GM18868 (cell line): ENCODE results near the gene DLG2.
A peak's percentile ranks its signal among the peaks of the same experiment; 100 is the strongest.

Experiments
- ATAC-seq: cut with Tn5 transposase; IDR thresholded peaks from one replicate; pipeline ENCODE4 v1.9.1; 2021; ENCODE audit warnings: mild to moderate bottlenecking, moderate library complexity; ENCODE audit not compliant: unreplicated experiment

DLG2 gene

DNA sequence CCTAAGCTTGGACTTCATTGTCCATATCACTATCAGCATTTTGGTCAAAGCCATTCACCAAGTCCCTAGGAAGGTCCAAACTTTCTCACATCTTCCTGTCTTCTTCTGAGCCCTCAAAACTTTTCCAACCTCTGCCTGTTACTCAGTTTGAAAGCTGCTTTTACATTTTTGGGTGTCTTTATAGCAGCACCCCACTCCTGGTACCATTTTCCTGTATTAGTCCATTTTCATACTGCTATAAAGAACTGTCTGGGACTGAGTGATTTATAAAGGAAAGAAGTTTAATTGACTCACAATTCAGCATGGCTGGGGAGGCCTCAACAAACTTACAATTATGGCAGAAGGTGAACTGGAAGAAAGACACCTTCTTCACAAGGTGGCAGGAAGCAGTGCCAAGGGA lies 1624.0 kb downstream of the DLG2 start:
- ATAC-seq = no peak

DNA sequence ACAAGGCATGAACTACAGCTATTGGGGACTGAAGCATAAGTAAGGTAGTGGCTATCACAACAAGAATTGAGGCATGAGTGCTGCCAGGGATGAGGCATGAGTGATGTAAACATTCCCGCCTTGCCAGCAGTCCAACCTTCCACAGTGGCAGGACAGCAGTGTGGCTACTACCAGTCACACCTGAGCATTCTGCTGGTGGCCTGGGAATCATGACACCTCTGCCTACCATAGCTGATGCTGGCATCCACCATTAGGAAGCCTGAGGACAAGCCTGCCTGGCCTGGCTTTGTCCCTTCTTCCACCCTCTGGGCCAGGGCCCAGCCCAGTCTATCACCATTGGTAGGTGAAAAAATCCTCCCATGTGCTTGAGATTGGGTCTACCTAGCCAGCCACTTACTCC lies 1628.2 kb downstream of the DLG2 start:
- no peak for ATAC-seq

DNA sequence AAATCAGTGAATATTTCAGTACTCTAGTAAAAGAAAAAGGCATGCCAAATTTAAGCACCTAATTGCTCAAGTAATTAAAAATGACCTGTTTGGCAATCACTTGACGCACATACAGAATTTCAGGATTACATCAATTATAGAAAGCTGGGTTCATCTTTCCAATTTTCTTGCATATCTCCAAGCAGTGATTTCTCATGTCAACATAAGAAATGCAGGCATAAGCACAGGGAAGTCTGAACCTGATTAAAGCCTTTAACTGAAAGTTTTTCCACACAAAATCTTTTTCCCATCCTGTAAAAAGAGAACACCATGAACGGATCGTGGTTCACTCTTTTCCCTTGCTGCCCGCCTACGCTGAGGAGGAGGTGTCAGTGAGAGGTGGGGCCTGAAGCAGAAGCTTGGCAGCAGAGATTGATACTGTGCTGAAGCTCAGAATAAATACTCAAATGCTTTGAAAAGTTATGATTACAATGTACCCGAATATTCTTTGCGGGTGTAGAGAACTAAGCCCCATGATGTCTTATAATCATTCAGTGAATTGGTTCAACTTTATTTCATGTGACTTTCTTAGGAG lies 1636.9 kb downstream of the DLG2 start:
- no peak for ATAC-seq

DNA sequence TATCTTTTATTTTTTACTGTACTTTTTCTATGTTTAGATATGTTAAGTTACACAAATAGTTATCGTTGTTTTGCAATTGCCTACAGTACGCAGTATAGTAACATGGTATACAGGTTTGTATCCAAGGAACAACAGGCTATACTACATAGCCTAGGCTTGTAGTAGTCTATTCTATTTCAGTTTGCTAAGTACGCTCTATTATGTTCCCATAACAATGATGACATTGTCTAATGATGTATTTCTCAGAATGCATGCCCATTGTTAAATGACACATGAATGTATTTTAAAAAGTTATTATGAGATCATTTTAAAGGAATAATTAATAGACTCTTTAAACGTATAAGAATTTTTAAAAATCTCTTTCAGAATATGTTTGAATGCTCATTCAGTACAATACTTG lies 1644.3 kb downstream of the DLG2 start:
- no peak for ATAC-seq

DNA sequence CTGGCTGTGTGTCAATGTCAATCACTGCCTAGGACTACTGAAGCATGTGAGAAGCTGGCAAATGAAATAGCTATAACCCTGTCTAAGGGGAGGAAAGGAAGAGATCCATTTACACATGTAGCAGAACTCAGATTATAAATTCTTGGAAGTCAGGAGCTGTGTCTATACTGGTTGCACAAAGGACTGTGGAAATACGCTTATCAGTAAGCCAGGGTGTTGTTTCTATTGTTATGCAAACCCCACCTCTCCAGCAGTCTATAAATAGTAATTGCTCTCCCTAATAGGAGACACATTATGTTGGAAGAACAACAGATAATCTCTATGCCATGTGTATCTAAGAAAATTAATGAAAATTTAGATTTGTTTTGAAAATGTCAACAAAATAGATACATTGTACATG lies 1647.6 kb downstream of the DLG2 start:
- no peak for ATAC-seq

DNA sequence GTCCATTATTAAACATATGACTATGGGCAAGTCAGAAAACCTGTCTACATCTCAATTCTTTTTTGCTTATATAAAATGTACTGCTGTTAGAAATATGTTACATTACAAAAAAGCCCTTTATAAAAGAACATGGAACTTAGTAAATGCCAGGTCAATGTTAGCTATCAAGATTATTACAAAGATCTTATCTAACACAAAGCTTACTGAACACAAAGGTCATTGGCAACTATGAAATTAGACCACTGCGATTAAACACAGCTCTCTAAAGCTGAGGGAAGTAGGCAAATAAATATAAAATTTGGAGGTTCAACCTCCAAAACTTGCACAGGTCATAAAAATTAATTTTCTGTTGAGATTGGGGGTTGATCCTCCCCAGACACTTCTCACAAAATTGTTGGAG lies 1648.2 kb downstream of the DLG2 start:
- no peak for ATAC-seq

DNA sequence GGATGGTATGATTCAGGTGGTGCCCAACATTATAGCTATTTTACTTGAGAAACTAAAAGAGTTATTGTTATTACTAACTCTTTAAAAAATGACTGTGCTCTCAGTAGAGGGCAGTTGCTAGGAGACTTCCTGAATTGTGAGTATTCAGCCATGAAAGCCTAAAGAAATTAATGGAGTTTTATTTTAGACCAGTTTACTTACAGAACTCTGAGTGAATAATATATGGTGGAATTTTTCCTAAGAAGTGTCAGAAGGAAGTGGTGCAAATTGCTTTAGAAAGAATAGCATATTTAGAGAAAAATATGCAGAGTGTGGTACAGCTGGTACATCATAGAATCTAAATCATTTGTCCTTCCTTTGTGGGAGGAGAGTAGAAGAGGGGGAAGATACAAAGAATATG lies 1651.1 kb downstream of the DLG2 start:
- ATAC-seq = peak; percentile 39

DNA sequence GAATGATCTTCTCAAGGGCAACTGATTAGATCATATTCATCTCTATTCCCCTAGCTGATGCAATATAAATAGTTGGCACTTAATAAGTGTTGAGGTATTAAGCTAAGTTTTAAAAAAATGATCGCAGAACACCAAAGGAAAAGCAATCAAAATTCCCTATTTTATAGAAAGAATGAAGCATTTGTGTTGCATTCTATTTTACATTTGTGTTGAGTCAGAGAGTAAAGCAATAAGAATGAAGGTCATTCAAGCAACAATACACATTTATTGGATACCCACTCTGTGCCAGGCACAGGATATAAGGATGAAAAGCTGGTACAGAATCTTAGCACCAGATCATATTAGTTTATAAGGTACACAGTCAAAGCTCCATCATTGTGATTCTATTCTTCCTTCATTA lies 1654.6 kb downstream of the DLG2 start:
- ATAC-seq = no peak

DNA sequence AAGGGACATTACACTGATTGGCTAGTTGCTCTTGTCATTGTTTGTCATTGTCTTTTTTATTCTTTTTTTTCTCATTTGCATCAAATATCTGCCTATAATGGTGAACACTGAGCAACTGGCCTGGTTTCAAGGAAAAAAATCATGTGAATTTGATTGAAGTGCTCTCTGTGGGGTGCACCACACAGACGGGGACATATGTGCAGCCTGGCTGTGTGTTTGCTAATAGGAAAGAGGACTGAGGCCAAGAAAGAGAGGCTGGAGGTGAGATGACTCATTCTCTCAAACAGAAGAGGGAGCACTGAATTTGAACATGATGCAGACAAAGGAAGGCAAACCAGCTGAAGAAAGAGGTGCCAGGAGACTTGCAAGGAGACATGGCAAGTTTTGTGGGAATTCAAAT lies 1656.1 kb downstream of the DLG2 start:
- peak; percentile 35 for ATAC-seq

DNA sequence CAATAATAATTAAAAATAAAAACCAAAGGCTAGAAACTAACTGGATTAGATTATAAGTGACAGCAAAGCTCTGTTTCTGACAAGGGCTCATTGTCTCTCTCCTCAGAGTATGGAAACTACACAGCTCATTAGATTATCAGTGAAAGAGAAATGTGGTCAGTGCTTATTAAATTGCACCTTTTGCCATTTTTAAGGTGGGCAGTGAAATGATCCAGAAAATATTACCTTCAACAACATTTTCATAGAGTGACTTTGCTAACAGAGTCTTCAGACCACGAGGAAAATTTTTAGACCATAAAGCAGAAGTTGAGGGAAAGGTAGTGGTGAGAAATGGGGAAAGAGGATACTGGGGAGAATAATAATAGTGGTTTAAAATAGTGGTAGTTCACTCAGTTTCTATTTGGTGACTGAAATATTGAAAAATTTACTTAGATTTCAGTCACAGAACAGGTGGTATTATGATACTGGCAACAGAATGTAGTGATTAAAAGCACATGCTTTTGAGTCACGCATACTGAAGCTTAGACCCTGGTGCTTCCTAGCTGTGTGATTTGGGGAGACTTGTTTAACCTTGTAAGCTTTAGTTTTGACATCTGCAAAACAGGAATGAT lies 1657.0 kb downstream of the DLG2 start:
- peak; percentile 84 for ATAC-seq

DNA sequence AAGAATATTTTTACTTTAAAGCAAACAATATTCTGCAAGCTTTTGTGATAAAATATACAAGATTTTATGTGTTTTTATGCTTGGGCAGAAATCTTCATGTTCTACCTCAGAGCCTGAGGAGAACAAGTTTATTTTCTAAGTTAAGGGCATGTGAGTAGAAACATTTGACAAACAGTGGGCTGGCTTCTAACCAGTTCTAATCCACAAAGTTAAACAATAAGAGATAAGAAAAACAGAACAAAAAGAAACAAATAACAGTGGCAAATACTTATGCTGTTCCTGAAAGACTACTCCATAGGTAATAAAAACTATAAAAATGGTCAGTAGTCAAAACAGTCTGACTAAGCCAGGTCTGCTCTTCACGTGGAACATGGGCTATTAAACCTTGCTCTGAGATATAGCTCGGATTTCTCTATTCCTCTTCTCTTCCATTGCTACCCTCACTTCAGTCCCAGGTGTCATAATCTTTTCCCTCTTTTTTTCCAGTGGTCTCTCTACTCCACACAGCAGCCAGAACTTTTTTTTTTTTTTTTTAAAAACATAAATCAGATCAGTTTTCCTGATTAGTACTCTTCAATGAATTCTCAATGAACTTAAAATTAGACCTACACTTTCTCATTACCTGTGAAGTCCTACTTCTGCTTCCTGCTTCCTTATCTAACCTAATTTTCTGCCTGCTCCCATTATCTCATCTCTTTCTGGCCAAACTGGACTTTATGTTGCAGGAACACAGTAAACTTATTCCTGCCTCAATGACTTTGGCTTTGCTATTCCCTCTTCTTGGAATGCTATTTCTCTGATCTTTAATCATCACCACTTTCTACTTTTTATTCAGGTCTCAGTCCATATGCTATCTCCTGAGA lies 1669.9 kb downstream of the DLG2 start:
- ATAC-seq = no peak

DNA sequence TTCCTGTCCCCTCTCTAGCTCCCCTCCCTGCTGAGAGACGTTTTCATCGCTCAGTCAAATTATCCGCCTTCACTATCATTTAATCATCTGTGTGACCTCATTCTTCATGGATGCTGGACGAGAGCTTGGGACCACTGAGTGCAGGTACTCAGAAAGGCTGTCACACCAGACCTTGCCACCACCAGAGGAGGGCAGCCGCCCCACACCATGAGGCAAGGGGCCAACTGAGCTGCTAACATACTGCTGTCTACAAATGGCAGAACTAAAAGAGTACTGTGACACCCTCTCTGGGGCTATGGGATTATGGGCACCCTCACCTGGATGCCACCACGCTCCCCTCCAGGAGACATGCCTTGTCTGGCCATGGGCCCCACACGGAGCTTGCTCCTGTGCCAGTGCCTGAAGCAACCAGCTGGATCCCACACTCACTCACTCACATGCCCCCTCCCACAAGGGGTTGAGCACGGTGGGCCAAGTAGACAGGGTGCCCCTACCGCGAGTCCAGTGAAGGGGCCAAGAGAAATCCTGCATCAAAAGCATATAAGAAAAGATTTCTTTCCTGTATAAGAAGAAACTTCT lies 1670.9 kb downstream of the DLG2 start:
- ATAC-seq = no peak

DNA sequence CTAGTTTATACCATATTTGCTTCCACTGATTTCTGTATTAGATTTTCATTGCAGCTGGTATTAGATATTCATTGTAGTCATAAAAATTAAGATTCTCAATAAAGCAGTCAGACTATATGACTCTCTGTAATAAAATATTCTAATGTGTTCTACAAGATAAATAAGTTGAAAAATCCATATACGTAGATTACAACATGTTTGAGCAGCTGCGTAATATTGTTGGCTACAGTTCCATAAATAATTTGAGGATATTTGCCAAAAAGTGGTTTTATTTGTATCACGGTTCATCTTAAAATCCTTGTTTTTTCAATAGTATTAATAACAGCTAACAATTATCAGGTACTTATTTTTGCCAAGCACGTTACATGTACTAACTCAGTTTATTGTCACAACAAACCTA lies 1672.4 kb downstream of the DLG2 start:
- ATAC-seq = no peak

DNA sequence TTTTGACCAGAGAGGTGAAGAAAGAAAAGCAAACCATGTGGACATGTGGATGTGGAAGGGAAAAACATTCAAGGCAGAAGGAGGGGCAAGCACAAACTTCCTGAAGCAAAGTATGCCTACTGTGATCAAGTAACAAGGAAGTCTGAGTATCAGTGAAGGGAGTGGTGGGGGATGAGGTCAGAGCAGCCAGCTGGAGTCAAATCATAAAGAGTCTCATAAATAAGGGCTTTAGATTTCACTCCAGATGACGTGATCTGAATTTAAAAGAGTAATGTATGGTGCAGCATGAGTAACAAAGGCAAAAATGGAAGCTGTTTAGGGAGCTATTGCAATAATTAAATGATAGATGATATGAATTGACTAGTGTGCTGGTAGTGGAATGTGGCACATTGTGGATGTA lies 1675.6 kb downstream of the DLG2 start:
- ATAC-seq = no peak

DNA sequence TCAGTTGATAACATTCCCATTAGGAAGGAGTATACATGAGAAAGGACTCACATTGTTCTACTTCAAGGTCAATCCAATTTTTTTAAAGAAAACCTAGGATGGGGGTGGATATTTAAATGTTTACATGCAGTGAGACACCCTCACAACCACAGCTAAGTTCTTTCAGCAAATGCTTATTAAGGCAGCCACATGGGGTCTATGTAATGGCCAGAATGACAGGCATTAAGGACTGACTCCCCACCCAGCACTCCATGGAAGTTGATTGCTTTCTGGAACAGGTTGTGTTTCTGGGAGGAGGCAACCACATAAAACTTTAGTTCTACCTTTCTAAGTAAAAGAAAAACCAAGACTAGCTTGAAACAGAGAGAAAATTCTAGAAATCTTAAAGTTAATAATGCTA lies 1678.9 kb downstream of the DLG2 start:
- no peak for ATAC-seq

DNA sequence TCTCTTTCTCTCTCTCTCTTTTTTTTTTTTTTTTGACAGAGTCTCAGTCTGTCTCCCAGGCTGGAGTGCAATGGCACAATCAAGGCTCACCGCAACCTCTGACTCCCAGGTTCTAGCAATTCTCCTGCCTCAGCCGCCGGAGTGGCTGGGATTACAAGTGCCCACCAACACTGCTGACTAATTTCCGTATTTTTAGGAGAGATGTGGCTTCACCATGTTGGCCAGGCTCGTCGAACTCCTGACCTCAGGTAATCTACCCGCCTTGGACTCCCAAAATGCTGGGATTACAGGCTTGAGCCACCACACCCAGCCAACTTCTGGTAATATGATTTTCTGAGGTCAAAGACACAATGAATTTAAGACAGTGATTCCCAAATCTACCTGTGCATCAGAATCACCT lies 1681.2 kb downstream of the DLG2 start:
- no peak for ATAC-seq

DNA sequence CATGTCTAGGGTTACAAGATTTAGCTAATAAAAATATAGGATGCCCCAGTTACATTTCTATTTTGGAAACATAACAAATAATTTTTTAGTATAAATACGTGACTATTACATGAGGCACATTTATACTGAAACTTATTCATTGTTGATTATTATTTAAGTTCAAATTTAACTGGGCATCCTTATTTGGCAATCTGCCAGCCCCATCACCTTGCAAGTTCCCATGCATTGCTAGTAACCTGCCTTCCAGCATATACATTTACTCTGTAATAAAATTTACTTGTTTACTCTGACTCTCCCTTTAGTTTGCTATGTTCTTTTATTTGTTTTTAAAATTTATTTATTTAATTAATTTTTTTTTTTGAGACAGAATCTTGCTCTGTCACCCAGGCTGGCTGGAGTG lies 1686.1 kb downstream of the DLG2 start:
- no peak for ATAC-seq

DNA sequence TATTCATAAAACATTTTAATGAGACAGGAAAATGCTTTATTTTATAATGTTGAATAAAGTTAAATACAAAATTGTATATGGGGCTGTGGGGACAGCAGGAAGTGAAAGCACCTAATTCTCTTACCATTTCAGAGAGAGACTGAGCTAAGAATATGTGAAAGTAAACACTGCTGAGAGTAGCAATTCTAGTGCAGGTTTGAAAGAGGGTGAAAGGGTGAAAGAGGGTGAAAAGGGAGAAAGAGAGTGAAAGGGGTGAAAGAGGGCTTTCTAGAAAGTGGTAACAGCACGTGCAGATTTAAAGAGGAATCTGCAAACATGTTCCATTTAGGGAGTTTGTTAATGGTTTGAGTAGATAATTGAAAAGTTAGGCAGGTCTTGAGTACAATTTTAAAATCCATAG lies 1689.0 kb downstream of the DLG2 start:
- peak; percentile 87 for ATAC-seq

DNA sequence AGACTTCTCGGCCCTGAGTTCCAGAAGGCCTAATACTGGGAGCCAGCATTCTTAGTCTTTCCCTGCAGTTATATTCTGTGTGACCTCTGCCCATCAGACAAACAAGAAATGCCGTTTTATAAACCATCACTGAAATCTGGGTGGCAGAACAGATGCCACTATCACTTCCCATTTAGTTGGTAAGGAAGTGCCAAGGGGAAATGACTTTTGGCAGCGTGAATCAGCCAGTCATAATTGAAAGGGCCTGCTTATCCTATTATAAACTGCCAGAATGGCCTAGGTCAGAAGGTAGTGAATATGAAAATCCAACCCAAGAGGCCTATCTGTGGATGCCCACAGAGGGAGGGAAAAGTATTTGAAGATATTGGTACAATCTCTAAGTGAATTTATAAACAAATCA lies 1694.1 kb downstream of the DLG2 start:
- ATAC-seq = no peak

DNA sequence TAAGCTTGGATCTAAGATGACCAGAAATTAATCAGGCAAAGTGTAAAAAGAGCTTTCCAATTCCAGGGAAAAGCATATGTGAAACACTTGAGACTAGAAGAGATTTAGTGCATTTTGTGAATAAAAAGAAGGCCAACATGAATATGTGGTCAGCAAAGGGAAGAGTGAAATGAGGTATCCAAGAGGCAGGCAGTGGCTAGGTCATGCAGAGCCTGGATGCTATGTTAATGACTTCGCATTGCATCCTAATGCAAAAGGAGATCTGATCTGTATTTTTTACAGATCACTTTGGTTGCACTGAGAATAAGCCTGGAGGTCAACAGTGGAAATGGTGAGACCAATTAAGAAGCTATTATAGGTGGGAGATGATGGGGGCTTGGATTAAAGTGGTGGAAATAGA lies 1699.7 kb downstream of the DLG2 start:
- no peak for ATAC-seq

DNA sequence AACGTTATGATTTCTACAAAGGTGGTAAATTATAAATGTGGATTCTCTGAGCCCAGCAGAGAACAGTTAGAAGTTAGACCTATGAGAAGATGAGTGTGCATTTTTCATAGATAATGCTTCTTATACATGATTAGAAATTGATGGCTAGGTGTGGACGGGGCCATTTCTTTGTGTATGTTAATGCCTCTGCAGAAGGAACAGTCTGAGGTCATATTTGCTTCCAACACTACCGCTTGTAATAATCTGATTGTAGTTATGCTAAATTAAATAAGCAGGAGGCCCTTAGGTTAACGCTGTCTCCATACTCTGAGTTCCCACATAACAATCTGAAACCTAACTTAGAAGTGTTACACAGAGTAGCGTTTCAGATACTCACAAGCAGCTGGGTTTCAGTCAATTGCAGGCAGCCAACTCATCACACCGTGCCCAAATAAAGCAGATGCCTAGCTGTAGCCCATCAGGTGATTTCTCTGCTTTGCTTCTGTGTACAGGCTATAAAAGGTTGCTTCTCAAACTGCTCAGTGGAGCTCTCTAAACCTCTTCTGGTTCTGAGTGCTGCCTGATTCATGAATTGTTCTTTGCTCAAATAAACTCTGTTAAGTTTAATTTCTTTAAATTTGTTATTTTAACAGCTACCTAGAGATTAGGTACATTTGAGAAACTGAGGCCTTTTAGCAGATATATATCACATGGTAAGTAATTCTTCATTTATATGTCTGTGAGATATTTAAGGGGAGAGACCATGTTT lies 1702.2 kb downstream of the DLG2 start:
- no peak for ATAC-seq
